Neural cell (in vitro differentiated cells): ENCODE measurements around the gene ZNF565. TPM values are rescaled to one million over a fixed set of nuclear protein-coding genes. Genes with fewer than 3 reads are reported as not detected.

Source experiments
- H2AFZ ChIP-seq: fragments of 200-600, 300-800 bp; sonication (generic), shearing (Covaris generic); 2 replicates; pipeline ENCODE4 v1.6.0; 2014; ENCODE audit warnings: low read depth, mild to moderate bottlenecking, antibody characterized with exemption, low read length, moderate library complexity
- H3F3A ChIP-seq: fragments of 200-600 bp; shearing (Covaris generic); 2 replicates; pipeline ENCODE4 v1.6.1; 2016; ENCODE audit warnings: mild to moderate bottlenecking, moderate library complexity, mixed read lengths, antibody characterized with exemption, low read length; ENCODE audit not compliant: insufficient read depth, poor library complexity, severe bottlenecking
- H3K27ac ChIP-seq: fragments of 200-600, 300-800 bp; sonication (generic), shearing (Covaris generic); 2 replicates; pipeline ENCODE4 v1.5.1; 2014; ENCODE audit warnings: mild to moderate bottlenecking, low read length, moderate library complexity
- H3K27me3 ChIP-seq: fragments of 300-800, 200-600 bp; sonication (generic), shearing (Covaris generic); 2 replicates; pipeline ENCODE4 v1.6.0; 2014; ENCODE audit warnings: mild to moderate bottlenecking, low read depth, low read length, moderate library complexity; ENCODE audit not compliant: insufficient read depth
- H3K36me3 ChIP-seq: fragments of 300-800, 200-600 bp; sonication (generic), shearing (Covaris generic); 2 replicates; pipeline ENCODE4 v1.5.1; 2014; ENCODE audit warnings: mild to moderate bottlenecking, antibody characterized with exemption, low read length, moderate library complexity; ENCODE audit not compliant: insufficient read depth
- H3K4me2 ChIP-seq: fragments of 300-800, 200-600 bp; sonication (generic), shearing (Covaris generic); 2 replicates; pipeline ENCODE4 v1.6.0; 2014; ENCODE audit warnings: mild to moderate bottlenecking, low read length
- H3K4me3 ChIP-seq: fragments of 300-800, 200-600 bp; sonication (generic), shearing (Covaris generic); 2 replicates; pipeline ENCODE4 v1.5.1; 2014; ENCODE audit warnings: mild to moderate bottlenecking, low read length, moderate library complexity
- H3K79me2 ChIP-seq: fragments of 200-600 bp; shearing (Covaris generic); replicated peaks from 2 replicates; pipeline ENCODE4 v1.6.0; 2014; ENCODE audit warnings: mild to moderate bottlenecking, low read length, moderate library complexity; ENCODE audit not compliant: insufficient read depth
- H3K9ac ChIP-seq: fragments of 300-800, 200-600 bp; sonication (generic), shearing (Covaris generic); 2 replicates; pipeline ENCODE4 v1.6.1; 2016; ENCODE audit warnings: mild to moderate bottlenecking, low read length, mixed read lengths
- H3K9me2 ChIP-seq: fragments of 200-600 bp; shearing (Covaris generic); 2 replicates; pipeline ENCODE4 v1.6.1; 2016; ENCODE audit warnings: mild to moderate bottlenecking, low read length, mixed read lengths; ENCODE audit not compliant: insufficient read depth
- H3K9me3 ChIP-seq: fragments of 200-600, 300-800 bp; sonication (generic), shearing (Covaris generic); 2 replicates; pipeline ENCODE4 v1.6.1; 2016; ENCODE audit warnings: mild to moderate bottlenecking, mixed run types, low read length, moderate library complexity, mixed read lengths
- H4K20me1 ChIP-seq: fragments of 200-600 bp; shearing (Covaris generic); 2 replicates; pipeline ENCODE4 v1.6.1; 2016; ENCODE audit warnings: mild to moderate bottlenecking, mixed run types; ENCODE audit not compliant: insufficient read depth
- EP300 ChIP-seq: fragments of 450-650 bp; conservative IDR thresholded peaks from 2 replicates; pipeline ENCODE4 v1.6.1; 2014; ENCODE audit warnings: antibody characterized with exemption, mild to moderate bottlenecking, moderate library complexity; ENCODE audit not compliant: poor library complexity, severe bottlenecking
- EZH2 ChIP-seq: fragments of 200-600, 300-800 bp; shearing (Covaris generic), sonication (generic); IDR thresholded peaks from 2 replicates; pipeline ENCODE4 v1.6.1; 2014; ENCODE audit warnings: antibody characterized with exemption, low read length, borderline replicate concordance, mild to moderate bottlenecking; ENCODE audit not compliant: insufficient read depth, poor library complexity, severe bottlenecking
- MXI1 ChIP-seq: fragments of 450-650 bp; conservative IDR thresholded peaks from 2 replicates; pipeline ENCODE4 v1.6.1; 2014; ENCODE audit warnings: antibody characterized with exemption, mild to moderate bottlenecking; ENCODE audit not compliant: poor library complexity, severe bottlenecking
- POLR2AphosphoS5 ChIP-seq: IDR thresholded peaks from 2 replicates; pipeline ENCODE4 v1.6.1; 2012
- RAD21 ChIP-seq: fragments of 450-650 bp; conservative IDR thresholded peaks from 2 replicates; pipeline ENCODE4 v1.6.1; 2014; ENCODE audit warnings: antibody characterized with exemption, mild to moderate bottlenecking, moderate library complexity
- TAF1 ChIP-seq: IDR thresholded peaks from 2 replicates; pipeline ENCODE4 v1.6.1; 2012; ENCODE audit warnings: low read depth
- polyA plus RNA-seq: library from polyadenylated mRNA; depleted of rRNA; stranded (reverse); fragments of >200 nt; gene quantifications from 2 replicates; pipeline ENCODE4 v1.2.3, GENCODE V29; 2014
- TF ChIP-seq, protein P1 (sequence below): fragments of 450-650 bp; IDR thresholded peaks from 2 replicates; pipeline ENCODE4 v1.5.1; 2014; ENCODE audit warnings: antibody characterized with exemption, mild to moderate bottlenecking, moderate library complexity; ENCODE audit not compliant: poor library complexity, severe bottlenecking

Gene ZNF565
- polyA plus RNA-seq, 1 donor from 2014 or later = 9.4 TPM

DNA sequence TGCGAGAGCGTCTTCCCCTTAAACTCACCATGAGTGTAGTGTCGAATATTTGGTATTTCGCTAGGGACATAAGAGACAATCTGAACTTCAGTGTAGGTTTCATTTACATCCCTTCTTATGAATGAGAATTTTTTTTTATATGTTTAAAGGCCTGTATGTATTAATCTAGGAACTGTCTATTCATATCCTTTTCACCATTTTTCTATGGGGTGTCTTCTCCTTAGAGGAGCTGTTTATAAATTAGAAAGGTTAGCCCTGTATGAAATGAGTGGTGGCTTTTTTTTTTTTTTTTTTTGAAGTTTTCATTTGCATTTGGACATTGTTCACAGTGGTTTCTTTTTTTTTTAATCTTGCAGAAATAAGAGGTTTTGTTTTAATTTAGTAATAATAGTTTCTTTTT lies 8.0 kb upstream of the ZNF565 start:
- H4K20me1 ChIP-seq = no peaks in the 10 kb centered on the region
- no peaks in the 10 kb centered on the region for H3K27me3 ChIP-seq
- H3K27ac ChIP-seq = no peak overlapping the region
- no peak for TF ChIP-seq RAD21
- no peak for TF ChIP-seq EZH2
- no peaks in the 10 kb centered on the region for H3K9me2 ChIP-seq
- H3K4me3 ChIP-seq = no peak overlapping the region
- no peaks in the 10 kb centered on the region for H3F3A ChIP-seq
- H3K9ac ChIP-seq = no peak overlapping the region
- H2AFZ ChIP-seq = no peak overlapping the region
- H3K9me3 ChIP-seq = peaks cover 2% of the 10 kb centered on the region
- no peak overlapping the region for H3K4me2 ChIP-seq
- H3K36me3 ChIP-seq = peaks cover 16% of the 10 kb centered on the region
- peaks cover 84% of the 10 kb centered on the region for H3K79me2 ChIP-seq

DNA sequence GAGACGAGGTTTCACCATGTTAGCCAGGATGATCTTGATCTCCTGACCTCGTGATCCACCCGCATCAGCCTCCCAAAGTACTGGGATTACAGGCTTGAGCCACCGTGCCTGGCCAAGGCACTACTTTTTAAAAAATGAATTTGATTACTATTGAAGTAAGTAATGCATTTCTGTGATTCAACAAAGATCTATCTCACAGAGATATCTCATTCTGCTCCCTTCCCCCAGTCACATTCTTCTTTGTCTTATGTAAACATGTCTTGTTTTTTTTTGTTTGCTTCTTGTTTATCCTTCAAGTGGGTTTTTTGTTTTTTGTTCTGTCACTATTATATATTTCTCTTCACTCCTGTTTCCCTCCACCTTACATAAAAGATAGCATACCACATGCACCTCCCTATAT lies 7.0 kb upstream of the ZNF565 start:
- no peak overlapping the region for H3K4me2 ChIP-seq
- no peaks in the 10 kb centered on the region for H3K27me3 ChIP-seq
- no peaks in the 10 kb centered on the region for H3K9me3 ChIP-seq
- no peak overlapping the region for H3K9ac ChIP-seq
- H3K27ac ChIP-seq = no peak overlapping the region
- no peak for TF ChIP-seq EP300
- no peak for TF ChIP-seq MXI1
- TF ChIP-seq EZH2 = no peak
- no peak for TF ChIP-seq TAF1
- no peak for TF ChIP-seq RAD21
- peaks cover 15% of the 10 kb centered on the region for H3K36me3 ChIP-seq
- no peaks in the 10 kb centered on the region for H3K9me2 ChIP-seq
- no peaks in the 10 kb centered on the region for H4K20me1 ChIP-seq
- peaks cover 85% of the 10 kb centered on the region for H3K79me2 ChIP-seq
- H3F3A ChIP-seq = no peaks in the 10 kb centered on the region
- H3K4me3 ChIP-seq = no peak overlapping the region
- H2AFZ ChIP-seq = no peak overlapping the region

DNA sequence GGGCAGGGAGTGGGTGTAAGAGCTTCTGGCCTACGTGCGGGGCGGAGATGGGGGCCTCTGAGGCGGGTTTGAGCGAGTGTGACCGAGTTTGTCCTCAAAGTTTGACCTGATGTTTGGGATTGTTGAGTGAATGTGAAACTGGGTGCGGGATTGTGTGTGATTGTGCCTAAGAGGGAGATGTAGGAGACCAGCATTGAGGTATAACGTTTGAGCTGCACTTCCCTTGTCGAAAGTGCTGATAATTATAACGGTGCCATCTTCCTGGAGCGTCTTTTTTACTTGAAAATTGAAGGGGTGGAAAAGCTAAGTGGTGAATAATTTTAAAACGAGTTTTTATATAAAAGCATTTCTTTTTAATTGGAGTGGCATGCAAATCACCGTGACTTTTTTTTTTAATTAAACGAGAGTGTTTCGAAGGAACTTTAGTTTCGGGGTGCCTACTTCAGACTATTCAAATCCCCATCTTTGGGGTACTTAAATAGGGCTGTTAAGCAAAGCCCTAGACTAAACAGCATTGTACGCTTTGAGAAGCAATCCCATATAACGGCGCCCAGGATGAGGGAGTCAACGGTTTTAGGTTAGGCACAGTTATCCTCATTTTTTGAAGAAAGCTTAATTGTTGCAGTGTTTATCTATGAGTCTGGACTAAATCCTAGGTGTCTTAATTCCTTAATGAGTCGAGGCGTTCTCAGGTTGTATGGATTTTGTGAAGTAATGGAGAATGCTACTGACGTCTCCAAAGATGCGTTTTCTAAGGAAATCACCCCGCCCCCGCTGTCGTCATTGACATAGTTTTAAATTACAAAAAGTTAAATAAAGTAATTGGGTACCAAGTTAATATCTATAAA lies 1.0 kb upstream of the ZNF565 start:
- H3K27me3 ChIP-seq = no peaks in the 10 kb centered on the region
- no peaks in the 10 kb centered on the region for H4K20me1 ChIP-seq
- peaks cover 4% of the 10 kb centered on the region for H3K36me3 ChIP-seq
- no peaks in the 10 kb centered on the region for H3K9me3 ChIP-seq
- H3F3A ChIP-seq = no peaks in the 10 kb centered on the region
- no peaks in the 10 kb centered on the region for H3K9me2 ChIP-seq
- peak overlapping the region; percentile 99 for H3K27ac ChIP-seq
- TF ChIP-seq MXI1 (no peak), TAF1 (peak; percentile 67), EZH2 (no peak)
- TF ChIP-seq, protein P1, sequence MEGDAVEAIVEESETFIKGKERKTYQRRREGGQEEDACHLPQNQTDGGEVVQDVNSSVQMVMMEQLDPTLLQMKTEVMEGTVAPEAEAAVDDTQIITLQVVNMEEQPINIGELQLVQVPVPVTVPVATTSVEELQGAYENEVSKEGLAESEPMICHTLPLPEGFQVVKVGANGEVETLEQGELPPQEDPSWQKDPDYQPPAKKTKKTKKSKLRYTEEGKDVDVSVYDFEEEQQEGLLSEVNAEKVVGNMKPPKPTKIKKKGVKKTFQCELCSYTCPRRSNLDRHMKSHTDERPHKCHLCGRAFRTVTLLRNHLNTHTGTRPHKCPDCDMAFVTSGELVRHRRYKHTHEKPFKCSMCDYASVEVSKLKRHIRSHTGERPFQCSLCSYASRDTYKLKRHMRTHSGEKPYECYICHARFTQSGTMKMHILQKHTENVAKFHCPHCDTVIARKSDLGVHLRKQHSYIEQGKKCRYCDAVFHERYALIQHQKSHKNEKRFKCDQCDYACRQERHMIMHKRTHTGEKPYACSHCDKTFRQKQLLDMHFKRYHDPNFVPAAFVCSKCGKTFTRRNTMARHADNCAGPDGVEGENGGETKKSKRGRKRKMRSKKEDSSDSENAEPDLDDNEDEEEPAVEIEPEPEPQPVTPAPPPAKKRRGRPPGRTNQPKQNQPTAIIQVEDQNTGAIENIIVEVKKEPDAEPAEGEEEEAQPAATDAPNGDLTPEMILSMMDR = no peak
- peak overlapping the region; percentile 74 for H3K4me2 ChIP-seq
- H3K79me2 ChIP-seq = peaks cover 57% of the 10 kb centered on the region
- peak overlapping the region; percentile 73 for H3K4me3 ChIP-seq
- H2AFZ ChIP-seq = peak overlapping the region; percentile 96
- H3K9ac ChIP-seq = peak overlapping the region; percentile 98

DNA sequence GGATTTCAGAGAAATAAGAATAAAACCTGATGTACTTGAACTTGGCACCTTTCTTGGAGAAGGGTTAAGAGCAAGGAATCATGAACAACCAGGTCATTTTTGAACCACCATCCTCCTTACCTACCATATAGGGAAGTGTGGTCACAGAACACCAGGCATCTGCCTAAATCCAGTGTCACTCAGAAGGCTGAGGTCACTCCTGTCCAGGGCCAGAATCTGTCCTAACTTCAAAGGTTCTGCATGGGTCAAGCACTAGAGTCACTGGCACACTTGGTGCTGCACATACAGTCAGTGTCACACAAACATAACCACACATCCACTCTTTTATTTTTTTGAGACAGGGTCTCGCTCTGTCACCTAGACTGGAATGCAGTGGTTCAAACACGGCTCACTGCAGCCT lies 1.6 kb downstream of the ZNF565 start:
- no peak overlapping the region for H3K27ac ChIP-seq
- no peak overlapping the region for H2AFZ ChIP-seq
- H3K9ac ChIP-seq = no peak overlapping the region
- H3K79me2 ChIP-seq = peaks cover 40% of the 10 kb centered on the region
- no peak overlapping the region for H3K4me2 ChIP-seq
- no peaks in the 10 kb centered on the region for H3K27me3 ChIP-seq
- TF ChIP-seq POLR2AphosphoS5 (no peak), TAF1 (no peak), EP300 (no peak), MXI1 (no peak)
- no peaks in the 10 kb centered on the region for H3F3A ChIP-seq
- H3K9me3 ChIP-seq = no peaks in the 10 kb centered on the region
- no peak overlapping the region for H3K4me3 ChIP-seq
- no peaks in the 10 kb centered on the region for H3K9me2 ChIP-seq
- H4K20me1 ChIP-seq = no peaks in the 10 kb centered on the region
- no peaks in the 10 kb centered on the region for H3K36me3 ChIP-seq
